Trophoblast cell (in vitro differentiated cells and primary cell): ENCODE measurements around the gene MROH8.

Experiments used
- DNase-seq, 2 donors: peaks; one replicate each; pipeline ENCODE4 v3.0.0-alpha.2; 2016
- H2AFZ ChIP-seq: 2 replicates; pipeline ENCODE4 v1.6.1; 2013; ENCODE audit warnings: low read length, moderate library complexity, mild to moderate bottlenecking; ENCODE audit not compliant: insufficient read depth, poor library complexity
- H2AK5ac ChIP-seq: 2 replicates; pipeline ENCODE4 v1.6.1; 2013; ENCODE audit warnings: mild to moderate bottlenecking, low read length
- H2BK120ac ChIP-seq: 2 replicates; pipeline ENCODE4 v1.6.1; 2013; ENCODE audit warnings: low read length, mild to moderate bottlenecking, moderate library complexity; ENCODE audit not compliant: insufficient read depth, poor library complexity
- H2BK12ac ChIP-seq: 2 replicates; pipeline ENCODE4 v1.6.1; 2013; ENCODE audit warnings: mild to moderate bottlenecking, low read length, moderate library complexity
- H2BK5ac ChIP-seq: 2 replicates; pipeline ENCODE4 v1.6.1; 2013; ENCODE audit warnings: low read length, low read depth, moderate library complexity, mild to moderate bottlenecking; ENCODE audit not compliant: poor library complexity
- H3K14ac ChIP-seq: 2 replicates; pipeline ENCODE4 v1.6.1; 2013; ENCODE audit warnings: mild to moderate bottlenecking, low read length
- H3K18ac ChIP-seq: 2 replicates; pipeline ENCODE4 v1.6.1; 2013; ENCODE audit warnings: mild to moderate bottlenecking, low read length
- H3K23ac ChIP-seq: 2 replicates; pipeline ENCODE4 v1.6.1; 2013; ENCODE audit warnings: low read length
- H3K27ac ChIP-seq: 2 replicates; pipeline ENCODE4 v1.5.1; 2013; ENCODE audit warnings: low read depth, mild to moderate bottlenecking, inconsistent platforms, low read length, moderate library complexity
- H3K27me3 ChIP-seq: 2 replicates; pipeline ENCODE4 v1.6.1; 2013; ENCODE audit warnings: inconsistent platforms, mild to moderate bottlenecking, low read length, moderate library complexity; ENCODE audit not compliant: insufficient read depth
- H3K36me3 ChIP-seq, 2 experiments: 1 replicate in 1 of 2; 2 replicates in 1 of 2; pipeline ENCODE4 v1.6.1; 2013; ENCODE audit warnings: low read length in 2 of 2, mild to moderate bottlenecking in 2 of 2, moderate library complexity in 1 of 2; ENCODE audit not compliant: insufficient read depth in 2 of 2, control insufficient read depth in 1 of 2
- H3K4ac ChIP-seq: 2 replicates; pipeline ENCODE4 v1.6.1; 2013; ENCODE audit warnings: low read depth, mild to moderate bottlenecking, low read length, moderate library complexity
- H3K4me1 ChIP-seq, 2 experiments: 1 replicate in 1 of 2; 2 replicates in 1 of 2; pipeline ENCODE4 v1.6.1; 2013; ENCODE audit warnings: low read length in 2 of 2, mild to moderate bottlenecking in 2 of 2, moderate library complexity in 1 of 2; ENCODE audit not compliant: insufficient read depth in 2 of 2, control insufficient read depth in 1 of 2
- H3K4me2 ChIP-seq: 2 replicates; pipeline ENCODE4 v1.6.1; 2013; ENCODE audit warnings: inconsistent platforms, mild to moderate bottlenecking, low read length, moderate library complexity
- H3K4me3 ChIP-seq: 2 replicates; pipeline ENCODE4 v1.5.1; 2013; ENCODE audit warnings: mild to moderate bottlenecking, low read depth, low read length, inconsistent platforms
- H3K79me1 ChIP-seq: one replicate; pipeline ENCODE4 v1.6.1; 2013; ENCODE audit warnings: low read length
- H3K79me2 ChIP-seq: 2 replicates; pipeline ENCODE4 v1.6.1; 2013; ENCODE audit warnings: low read length, mild to moderate bottlenecking; ENCODE audit not compliant: control insufficient read depth, insufficient read depth, poor library complexity
- H3K9ac ChIP-seq: 2 replicates; pipeline ENCODE4 v1.6.1; 2013; ENCODE audit warnings: mild to moderate bottlenecking, low read length
- H3K9me3 ChIP-seq: 2 replicates; pipeline ENCODE4 v1.6.1; 2013; ENCODE audit warnings: low read depth, mild to moderate bottlenecking, control low read depth, inconsistent platforms, low read length; ENCODE audit not compliant: insufficient read depth
- H4K12ac ChIP-seq: 2 replicates; pipeline ENCODE4 v1.6.1; 2013; ENCODE audit warnings: low read depth, mild to moderate bottlenecking, low read length, moderate library complexity
- H4K8ac ChIP-seq: 2 replicates; pipeline ENCODE4 v1.6.1; 2013; ENCODE audit warnings: low read depth, mild to moderate bottlenecking, low read length, moderate library complexity
- H4K91ac ChIP-seq: one replicate; pipeline ENCODE4 v1.6.1; 2013; ENCODE audit warnings: low read depth, mild to moderate bottlenecking, low read length, moderate library complexity
- WGBS: extraction: QIAGEN DNeasy Blood & Tissue Kit; methylation state at CpG from one replicate; pipeline ENCODE4 v1.1.7; 2013; ENCODE audit warnings: missing lambda C conversion rate; ENCODE audit not compliant: insufficient read length, insufficient coverage; ENCODE audit errors: extremely low coverage; 5-methylcytosine and 5-hydroxymethylcytosine counted together

MROH8 gene

GRCh38 chr20:37204056-37204455, 24.7 kb upstream of the MROH8 start:
- Histone ChIP-seq H2BK12ac (no peak overlapping the region), H2BK120ac (no peak overlapping the region), H3K9ac (no peak overlapping the region), H3K9me3 (no peaks in the 10 kb centered on the region), H4K91ac (no peak overlapping the region), H2BK5ac (no peak overlapping the region), H3K27ac (no peak overlapping the region), H2AFZ (no peak overlapping the region), H3K4me3 (no peak overlapping the region), H3K4ac (no peak overlapping the region), H3K4me2 (no peak overlapping the region), H3K36me3 (peaks cover 39 to 61% of the 10 kb centered on the region in 2 experiments), H4K8ac (no peak overlapping the region), H3K4me1 (no peaks in the 10 kb centered on the region), H3K79me2 (no peaks in the 10 kb centered on the region), H3K27me3 (no peaks in the 10 kb centered on the region), H4K12ac (no peak overlapping the region), H3K23ac (no peak overlapping the region), H2AK5ac (no peak overlapping the region), H3K79me1 (peaks cover 3% of the 10 kb centered on the region), H3K14ac (no peak overlapping the region), H3K18ac (no peak overlapping the region)
- DNase-seq: no peak
- WGBS: no CpG with 5 or more reads among the region's 3 CpGs

GRCh38 chr20:37202267-37202943, 23.1 kb upstream of the MROH8 start:
- no peak overlapping the region for H3K23ac ChIP-seq
- H3K9ac ChIP-seq: no peak overlapping the region
- no peaks in the 10 kb centered on the region for H3K79me2 ChIP-seq
- no peak overlapping the region for H3K4me2 ChIP-seq
- no peak overlapping the region for H3K14ac ChIP-seq
- peak; percentile 81 to 95 for DNase-seq
- no peak overlapping the region for H2BK120ac ChIP-seq
- WGBS: no CpG with 5 or more reads among the region's 6 CpGs
- no peak overlapping the region for H2AFZ ChIP-seq
- H3K4me1 ChIP-seq: no peaks in the 10 kb centered on the region
- H3K9me3 ChIP-seq: no peaks in the 10 kb centered on the region
- H3K27ac ChIP-seq: peak overlapping the region; percentile 18
- peaks cover 38 to 58% of the 10 kb centered on the region in 2 experiments for H3K36me3 ChIP-seq
- no peak overlapping the region for H4K12ac ChIP-seq
- peaks cover 3% of the 10 kb centered on the region for H3K79me1 ChIP-seq
- H2BK5ac ChIP-seq: no peak overlapping the region
- no peak overlapping the region for H2BK12ac ChIP-seq
- no peak overlapping the region for H2AK5ac ChIP-seq
- no peak overlapping the region for H4K8ac ChIP-seq
- no peaks in the 10 kb centered on the region for H3K27me3 ChIP-seq
- H3K4me3 ChIP-seq: no peak overlapping the region
- H3K18ac ChIP-seq: no peak overlapping the region
- H4K91ac ChIP-seq: no peak overlapping the region
- H3K4ac ChIP-seq: no peak overlapping the region

DNA sequence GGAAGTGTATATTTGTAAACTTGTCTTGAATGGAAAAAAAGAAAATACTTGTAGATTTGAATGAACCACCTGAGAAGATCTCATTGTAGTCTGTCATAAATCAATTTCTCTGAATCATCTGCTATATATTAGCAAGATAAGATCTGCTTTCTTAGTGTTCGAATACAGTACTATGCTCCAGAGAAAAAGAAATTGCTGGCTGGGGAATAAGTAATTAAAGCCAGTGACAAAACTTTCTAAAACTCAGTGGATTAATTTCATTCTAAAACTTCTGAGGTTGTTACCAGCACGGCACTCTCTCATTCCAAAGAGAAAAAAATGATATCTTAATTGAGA, 22.4 kb upstream of the MROH8 start:
- peaks cover 2% of the 10 kb centered on the region for H3K79me2 ChIP-seq
- H3K23ac ChIP-seq: no peak overlapping the region
- DNase-seq: no peak
- no peaks in the 10 kb centered on the region for H3K9me3 ChIP-seq
- H3K27me3 ChIP-seq: no peaks in the 10 kb centered on the region
- no peak overlapping the region for H2BK5ac ChIP-seq
- H4K8ac ChIP-seq: no peak overlapping the region
- no peak overlapping the region for H3K4me2 ChIP-seq
- peaks cover 3% of the 10 kb centered on the region for H3K79me1 ChIP-seq
- H3K4me1 ChIP-seq: no peaks in the 10 kb centered on the region
- H2BK12ac ChIP-seq: no peak overlapping the region
- no peak overlapping the region for H2BK120ac ChIP-seq
- H3K4ac ChIP-seq: no peak overlapping the region
- no peak overlapping the region for H3K18ac ChIP-seq
- peak overlapping the region; percentile 18 for H3K27ac ChIP-seq
- no CpG with 5 or more reads among the region's 2 CpGs for WGBS
- peaks cover 37 to 59% of the 10 kb centered on the region in 2 experiments for H3K36me3 ChIP-seq
- H3K14ac ChIP-seq: no peak overlapping the region
- no peak overlapping the region for H2AFZ ChIP-seq
- no peak overlapping the region for H3K9ac ChIP-seq
- H4K91ac ChIP-seq: no peak overlapping the region
- no peak overlapping the region for H3K4me3 ChIP-seq
- H2AK5ac ChIP-seq: no peak overlapping the region
- no peak overlapping the region for H4K12ac ChIP-seq

DNA sequence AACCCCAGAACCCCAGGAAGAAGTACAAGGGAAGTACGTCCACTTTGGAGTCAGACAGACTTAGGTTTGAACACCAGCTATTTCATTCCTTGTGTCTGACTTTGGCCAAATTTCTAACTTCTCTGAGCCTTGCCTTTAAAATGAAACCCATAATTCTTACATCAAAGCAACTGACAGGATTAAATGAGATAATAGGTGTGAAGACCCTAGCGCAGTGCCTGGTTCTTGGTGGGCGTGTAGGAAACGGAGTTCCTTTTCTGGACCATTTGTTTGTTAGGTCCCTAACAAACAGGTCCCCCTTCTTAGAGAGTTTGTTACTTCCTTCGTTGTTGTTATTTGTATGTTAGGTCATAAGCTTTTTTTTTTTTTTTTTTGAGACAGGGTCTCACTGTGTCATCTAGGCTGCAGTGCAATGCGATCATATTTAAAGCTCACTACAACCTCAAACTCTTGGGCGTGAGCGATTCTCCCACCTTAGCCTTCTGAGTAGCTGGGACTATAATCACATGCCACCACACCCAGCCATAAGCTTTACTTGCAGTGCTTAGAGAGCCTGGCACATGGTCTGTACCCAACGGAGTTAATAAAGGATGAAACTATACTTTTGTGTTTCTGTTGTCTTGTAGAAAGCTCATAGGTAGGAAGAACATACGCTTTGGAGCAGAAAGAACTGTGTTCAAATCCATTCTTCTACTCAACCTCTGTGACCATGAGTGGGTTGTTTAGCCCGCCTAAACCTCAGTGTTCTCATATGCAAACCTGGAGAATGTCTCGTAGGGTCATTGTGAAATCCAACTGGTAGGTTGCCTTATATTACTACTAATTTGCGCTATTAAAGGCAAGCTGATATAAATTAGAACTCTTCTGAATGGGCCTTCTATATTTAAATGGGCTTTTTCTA, 21.8 kb upstream of the MROH8 start:
- no peak overlapping the region for H3K14ac ChIP-seq
- peaks cover 3% of the 10 kb centered on the region for H3K79me1 ChIP-seq
- no peak overlapping the region for H2BK120ac ChIP-seq
- H3K27me3 ChIP-seq: no peaks in the 10 kb centered on the region
- no CpG with 5 or more reads among the region's 13 CpGs for WGBS
- H3K18ac ChIP-seq: no peak overlapping the region
- peaks cover 39 to 64% of the 10 kb centered on the region in 2 experiments for H3K36me3 ChIP-seq
- peaks cover 4% of the 10 kb centered on the region for H3K79me2 ChIP-seq
- H3K4ac ChIP-seq: no peak overlapping the region
- H3K4me1 ChIP-seq: no peaks in the 10 kb centered on the region
- H3K27ac ChIP-seq: no peak overlapping the region
- H2AFZ ChIP-seq: no peak overlapping the region
- H3K4me2 ChIP-seq: no peak overlapping the region
- H2BK5ac ChIP-seq: no peak overlapping the region
- peak in 1 of 2 donors; percentile 7 for DNase-seq
- H3K23ac ChIP-seq: no peak overlapping the region
- H4K12ac ChIP-seq: no peak overlapping the region
- no peak overlapping the region for H3K4me3 ChIP-seq
- no peak overlapping the region for H4K91ac ChIP-seq
- H2BK12ac ChIP-seq: no peak overlapping the region
- no peaks in the 10 kb centered on the region for H3K9me3 ChIP-seq
- H4K8ac ChIP-seq: no peak overlapping the region
- no peak overlapping the region for H3K9ac ChIP-seq
- H2AK5ac ChIP-seq: no peak overlapping the region
